ENCODE results near the gene DTD1.

The DTD1 gene

DNA sequence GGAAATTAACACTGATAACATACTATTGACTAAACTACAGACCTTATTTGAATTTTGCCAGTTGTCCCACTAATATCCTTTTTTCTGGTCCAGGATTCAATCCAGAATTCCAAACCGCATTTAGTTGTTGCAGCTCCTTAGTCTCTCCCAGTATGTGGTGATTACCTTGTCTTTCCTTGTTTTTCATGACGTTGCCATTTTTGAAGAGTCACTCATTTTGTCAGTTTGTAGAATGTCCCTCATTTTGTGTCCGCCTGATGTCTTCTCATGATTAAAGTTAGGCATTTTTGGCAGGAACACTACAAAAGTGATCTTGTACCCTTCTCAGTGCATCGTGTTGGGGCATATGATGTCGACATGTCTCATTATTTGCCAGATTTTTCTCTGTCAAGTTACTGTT lies 33.1 kb downstream of the DTD1 start:
- no peak for DNase-seq

DNA sequence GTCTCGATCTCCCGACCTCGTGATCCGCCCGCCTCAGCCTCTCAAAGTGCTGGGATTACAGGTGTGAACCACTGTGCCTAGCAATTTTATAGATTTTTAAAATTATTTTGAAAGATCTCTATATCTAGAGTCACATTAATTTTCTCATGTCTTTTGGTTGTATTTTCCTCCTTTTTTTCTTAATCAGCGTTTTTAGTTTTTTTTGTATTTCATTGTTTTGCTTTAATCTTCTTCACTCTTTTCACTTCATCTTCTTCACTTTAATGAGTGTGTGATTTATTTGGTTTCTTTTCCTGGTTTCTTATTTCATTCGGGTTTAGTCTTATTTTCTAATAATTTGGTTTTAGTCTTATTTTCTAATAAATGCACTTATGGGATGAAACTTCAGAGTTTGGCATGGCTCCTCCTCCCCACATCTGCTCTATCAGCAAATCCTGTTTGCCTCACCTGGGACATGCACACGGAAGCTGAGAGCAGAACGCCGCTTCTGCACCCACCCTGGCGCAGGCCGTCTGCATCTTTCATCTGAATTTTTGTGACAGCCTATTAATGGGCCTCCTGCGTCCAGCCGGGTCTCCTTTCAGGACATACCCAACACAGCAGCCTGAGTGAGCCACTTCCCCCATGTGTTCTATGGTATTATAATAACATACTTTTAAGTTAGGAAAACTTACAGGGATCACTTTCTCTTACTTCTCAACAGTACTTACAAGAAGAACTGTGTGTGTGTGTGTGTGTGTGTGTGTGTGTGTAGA lies 35.5 kb downstream of the DTD1 start:
- no peak for DNase-seq

DNA sequence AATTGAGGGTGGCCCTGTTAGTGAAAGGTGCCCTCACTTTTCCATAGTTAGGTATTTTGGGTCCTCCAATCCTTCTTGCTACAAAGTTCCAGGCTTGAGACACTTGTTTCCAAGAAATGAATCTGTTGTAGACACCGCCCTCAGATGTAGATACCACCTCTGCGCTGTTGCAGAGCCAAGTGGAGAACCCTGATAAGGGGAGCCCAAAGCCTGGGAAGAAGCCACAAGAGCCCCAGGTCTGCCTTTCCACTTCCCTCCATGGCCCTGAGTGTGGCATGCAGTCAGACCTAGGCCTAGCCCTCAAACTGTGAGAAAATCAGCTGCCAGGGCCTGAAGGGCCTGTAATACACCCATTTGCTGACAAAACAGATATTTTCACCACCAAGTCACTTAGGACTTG lies 37.1 kb downstream of the DTD1 start:
- no peak for DNase-seq

- DNase-seq: no peak
Measured at GRCh38 chr20:18625907-18626655, 38.2 kb downstream of the DTD1 start.

- DNase-seq: no peak
Measured at GRCh38 chr20:18628330-18628920, 40.6 kb downstream of the DTD1 start.

DNA sequence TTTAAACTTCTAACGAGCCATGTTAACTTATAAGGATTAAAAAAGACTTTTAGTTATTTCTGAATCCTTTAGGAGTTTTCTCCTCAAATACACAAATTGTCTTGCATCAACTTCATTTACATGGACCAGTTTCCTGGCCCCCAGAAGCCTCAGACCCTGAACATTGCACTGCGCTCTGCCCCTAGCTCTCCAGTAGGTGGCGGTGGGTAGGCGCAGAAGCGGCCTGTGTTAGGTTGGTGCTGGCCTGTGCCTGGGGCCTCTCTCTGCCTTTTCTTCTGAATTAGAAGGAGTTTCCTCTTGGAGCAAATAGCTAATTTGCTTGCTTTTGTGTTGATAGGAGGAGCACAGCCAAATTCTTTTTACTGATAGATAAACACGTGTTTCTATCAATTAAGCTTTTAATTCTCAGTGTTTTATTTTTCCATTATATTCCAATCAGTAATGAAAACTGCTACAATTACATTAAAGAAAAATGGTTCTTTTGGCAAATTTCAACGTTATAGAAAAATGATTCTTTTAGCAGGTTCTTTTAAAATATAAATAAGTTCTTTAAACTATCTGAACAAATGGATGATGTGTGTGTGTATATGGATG lies 44.4 kb downstream of the DTD1 start:
- DNase-seq: peak; percentile 56

- no peak for DNase-seq
Measured at GRCh38 chr20:18633411-18633810, 45.6 kb downstream of the DTD1 start.

GRCh38 chr20:18634501-18634900 lies 46.6 kb downstream of the DTD1 start:
- no peak for DNase-seq

DNA sequence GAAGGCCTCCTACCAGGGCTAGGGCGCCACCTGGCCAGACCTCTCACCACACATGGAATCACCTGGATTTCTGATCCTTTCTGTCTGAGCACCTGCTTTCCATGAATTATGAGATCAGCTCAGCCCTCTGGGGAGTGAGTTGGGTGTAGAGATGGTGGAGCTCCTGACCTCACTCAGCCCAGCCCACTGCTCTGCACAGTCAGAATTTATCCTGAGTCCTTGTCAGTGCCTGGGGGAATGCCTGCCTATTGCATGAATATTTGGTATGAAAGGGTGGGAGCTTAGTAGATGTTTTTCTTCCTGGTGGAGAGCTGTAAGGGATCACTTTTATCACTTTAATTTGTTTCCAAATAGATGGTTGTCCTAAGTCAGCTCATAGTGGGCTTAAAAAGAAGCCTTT lies 47.5 kb downstream of the DTD1 start:
- no peak for DNase-seq

DNA sequence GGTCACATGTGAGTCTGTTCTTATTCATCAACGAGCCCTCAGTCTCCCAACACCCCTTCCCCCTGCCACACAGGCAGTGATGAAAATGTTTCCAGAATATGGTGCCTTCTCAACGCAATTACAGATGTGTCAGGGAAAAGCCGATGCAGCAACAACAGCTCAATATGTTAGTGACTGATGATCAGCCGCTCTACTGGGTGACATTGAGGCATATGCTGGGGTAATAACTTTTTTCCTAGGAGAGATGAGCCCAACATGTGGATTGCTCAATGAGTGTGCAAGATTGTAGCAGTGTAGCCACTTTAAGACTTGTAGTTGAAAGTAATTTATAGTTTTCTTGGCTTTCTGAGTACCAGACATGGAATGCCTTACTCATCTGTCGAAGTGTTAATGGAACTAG lies 49.4 kb downstream of the DTD1 start:
- no peak for DNase-seq

DNA sequence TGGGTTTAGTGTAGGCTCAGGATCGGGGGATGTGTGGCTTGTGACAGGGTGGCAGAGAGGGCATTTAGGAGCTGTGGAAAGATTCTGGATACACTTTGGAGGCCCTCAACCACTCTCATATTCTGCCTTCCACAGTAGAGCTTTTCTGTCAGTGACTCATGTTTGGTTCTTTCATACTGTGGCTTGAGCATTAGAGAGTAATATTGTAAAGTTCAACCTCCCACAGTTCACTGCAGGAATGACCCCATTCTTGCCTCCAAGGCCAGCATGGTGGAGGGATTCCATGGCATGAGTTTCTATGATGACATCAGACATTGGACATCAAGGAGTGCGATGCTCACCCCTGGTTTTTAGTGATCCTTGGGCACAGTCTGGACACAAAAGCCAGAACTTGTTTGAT lies 50.9 kb downstream of the DTD1 start:
- DNase-seq: no peak

GRCh38 chr20:18639501-18639979 lies 51.7 kb downstream of the DTD1 start:
- DNase-seq: no peak

DNA sequence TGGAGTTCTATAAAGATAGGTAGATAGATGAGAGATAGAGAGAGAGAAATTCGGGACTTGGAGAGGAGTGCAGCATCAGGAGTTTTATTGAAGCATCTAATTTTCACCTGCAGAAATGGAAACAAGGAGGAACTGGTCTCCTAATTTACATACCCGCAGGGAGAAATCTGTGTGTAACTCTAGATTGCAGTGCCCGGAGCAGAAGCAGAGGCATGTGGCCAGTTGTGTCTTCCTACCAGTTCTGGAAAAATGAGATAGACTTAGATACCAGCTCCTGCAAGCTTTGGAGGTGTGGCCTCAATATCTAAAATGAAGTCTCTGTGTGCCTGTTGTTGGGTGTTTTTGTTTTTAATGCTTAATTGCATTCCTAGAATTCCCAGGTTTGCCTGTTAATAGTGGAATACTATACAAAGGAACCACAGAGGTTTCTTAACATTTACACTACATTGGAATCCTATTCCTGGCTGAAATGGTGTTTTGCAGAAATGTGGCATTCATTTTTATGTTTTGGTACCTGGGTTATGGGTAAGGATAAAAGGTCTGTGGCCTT lies 57.4 kb downstream of the DTD1 start:
- no peak for DNase-seq

DNA sequence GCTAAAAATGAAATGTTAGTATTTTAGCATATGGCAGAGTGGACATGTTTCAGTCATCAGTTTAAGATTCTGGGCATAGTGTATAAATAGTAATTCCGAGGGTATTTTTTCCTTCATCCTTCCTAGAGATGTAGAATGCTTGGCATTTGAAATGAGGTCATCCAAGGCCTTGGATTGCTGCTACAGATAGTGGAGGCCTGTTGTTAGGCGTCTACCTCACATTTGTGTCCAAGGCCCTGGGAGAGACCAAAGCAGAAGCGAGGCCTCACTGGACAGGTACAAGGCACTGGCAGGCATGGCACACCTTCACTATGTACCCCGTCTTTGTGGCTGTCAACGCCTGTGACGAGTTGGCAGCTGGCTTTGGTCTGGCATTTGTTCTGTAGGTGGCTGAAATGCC lies 58.0 kb downstream of the DTD1 start:
- no peak for DNase-seq

DNA sequence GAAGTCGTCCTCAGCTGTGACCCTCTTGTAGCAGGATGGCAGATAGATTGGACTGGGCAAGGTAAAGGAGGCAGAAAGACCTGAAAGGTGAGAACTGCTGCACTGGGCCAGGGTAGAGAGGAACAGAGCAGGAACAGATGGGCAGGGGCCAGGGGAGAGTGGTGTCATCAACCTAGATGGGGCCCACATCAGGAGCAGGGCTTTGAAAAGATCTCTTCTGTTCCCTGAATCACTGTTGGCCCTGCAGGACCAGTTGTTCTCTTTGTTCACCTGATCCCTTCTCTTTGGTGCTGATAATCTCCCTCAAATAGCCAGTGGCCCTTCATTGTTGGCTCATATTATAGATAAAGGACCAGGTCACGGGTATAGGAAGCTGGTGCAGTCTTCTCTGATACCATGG lies 59.9 kb downstream of the DTD1 start:
- no peak for DNase-seq

DNA sequence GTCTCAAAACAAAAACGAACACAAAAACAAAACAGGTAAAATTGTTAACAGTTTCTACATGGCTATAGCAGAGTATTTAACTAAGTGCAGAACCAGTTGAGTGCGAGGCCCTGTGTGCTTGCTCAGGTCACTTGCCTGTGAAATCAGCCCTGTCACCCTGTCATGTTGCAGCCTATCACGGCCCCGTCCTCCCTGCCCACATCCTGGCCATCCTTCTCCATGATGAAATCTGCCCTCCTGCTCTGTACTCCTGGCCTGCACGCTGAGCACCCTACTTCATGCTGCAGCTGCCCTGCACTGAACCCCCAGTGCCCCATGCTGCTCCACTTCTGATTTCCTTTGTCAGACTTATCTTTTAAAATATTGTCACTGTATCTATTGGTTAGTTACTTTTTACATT lies 62.4 kb downstream of the DTD1 start:
- no peak for DNase-seq

GRCh38 chr20:18653736-18654447 lies 66.0 kb downstream of the DTD1 start:
- DNase-seq: no peak

- DNase-seq: no peak
Measured at GRCh38 chr20:18654448-18654773, 66.6 kb downstream of the DTD1 start.

DNA sequence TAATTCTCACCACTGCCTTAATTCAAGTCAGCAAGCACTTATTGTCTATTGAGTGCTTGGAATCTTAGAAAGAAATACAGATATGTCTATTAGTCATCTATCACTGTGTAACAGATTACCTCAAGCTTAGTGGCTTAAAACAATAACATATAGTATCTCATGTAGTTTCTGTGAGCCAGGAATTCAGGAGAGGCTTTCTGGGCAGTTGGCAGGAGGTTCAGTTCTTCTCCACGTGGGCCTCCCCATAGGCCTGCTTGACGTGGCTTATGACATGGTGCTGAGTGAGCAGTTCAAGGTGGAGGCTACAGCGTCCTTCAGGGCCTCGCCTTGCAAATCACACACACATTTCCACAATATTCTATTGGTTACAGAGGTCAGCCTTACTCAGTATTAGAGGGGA lies 69.7 kb downstream of the DTD1 start:
- no peak for DNase-seq

GRCh38 chr20:18662279-18663040 lies 74.6 kb downstream of the DTD1 start:
- no peak for DNase-seq

DNA sequence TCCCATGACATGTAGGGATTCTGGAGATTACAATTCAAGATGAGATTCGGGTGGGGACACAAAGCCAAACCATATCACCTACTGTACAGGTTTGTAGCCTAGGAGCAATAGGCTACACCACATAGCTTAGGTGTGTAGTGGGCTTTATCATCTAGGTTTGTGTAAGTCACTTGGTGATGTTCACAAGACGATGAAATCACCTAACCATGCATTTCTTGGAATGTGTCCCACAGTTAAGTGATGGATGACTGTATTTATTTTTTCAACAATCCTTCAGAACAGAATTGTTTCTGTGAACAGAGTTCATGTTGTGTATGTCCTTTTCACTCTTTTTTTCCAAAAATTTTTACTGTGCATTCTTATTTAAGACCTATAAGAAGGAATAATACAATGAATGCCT lies 76.1 kb downstream of the DTD1 start:
- no peak for DNase-seq

DNA sequence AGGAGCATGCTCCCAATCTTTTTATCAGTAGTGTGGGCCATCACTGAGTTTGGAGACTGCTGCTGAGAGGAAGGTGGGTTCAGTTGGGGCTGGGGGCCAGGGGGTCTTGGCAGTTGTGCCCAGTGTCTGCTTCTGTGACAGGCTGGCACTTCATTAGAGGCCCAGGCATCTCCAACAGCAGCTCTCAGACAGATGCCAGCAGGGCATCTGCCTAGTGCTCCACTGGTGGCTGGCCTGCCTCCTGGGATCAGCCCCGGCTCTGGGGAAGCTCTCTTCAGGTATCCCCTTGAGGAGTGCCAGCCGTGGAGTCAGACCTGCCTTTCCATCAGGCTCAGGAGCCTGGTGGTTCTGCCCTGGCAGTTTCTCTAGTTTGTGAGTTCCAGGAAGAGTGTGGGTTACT lies 77.3 kb downstream of the DTD1 start:
- no peak for DNase-seq

All from amniotic stem cell (primary cell).